Nephron progenitor cell (in vitro differentiated cells): ENCODE results near the gene ASXL2.

ENCODE experiments used
- DNase-seq: peaks from one replicate; pipeline ENCODE4 v3.0.0; 2021
- H3K27ac Mint-ChIP-seq: 2 replicates; pipeline ENCODE4 v1.8.0; 2021; ENCODE audit warnings: mild to moderate bottlenecking, moderate library complexity, mixed read lengths
- H3K27me3 Mint-ChIP-seq: 2 replicates; pipeline ENCODE4 v1.8.0; 2021; ENCODE audit warnings: mild to moderate bottlenecking, low read depth, mixed read lengths; ENCODE audit not compliant: poor library complexity
- H3K36me3 Mint-ChIP-seq: 2 replicates; pipeline ENCODE4 v1.8.0; 2021; ENCODE audit warnings: low read depth, mixed read lengths
- H3K4me1 Mint-ChIP-seq: 2 replicates; pipeline ENCODE4 v1.8.0; 2021; ENCODE audit warnings: mixed read lengths
- H3K4me3 Mint-ChIP-seq: 2 replicates; pipeline ENCODE4 v1.8.0; 2021; ENCODE audit warnings: mild to moderate bottlenecking, moderate library complexity, mixed read lengths
- H3K9me3 Mint-ChIP-seq: 2 replicates; pipeline ENCODE4 v1.8.0; 2021; ENCODE audit warnings: mild to moderate bottlenecking, moderate library complexity, mixed read lengths
- CTCF ChIP-seq: fragments of 200-600 bp; sonication (generic); IDR thresholded peaks from 2 replicates; pipeline ENCODE4 v1.5.0; 2021; ENCODE audit warnings: antibody characterized with exemption

ASXL2 gene

GRCh38 chr2:25749676-25750075, 128.6 kb downstream of the ASXL2 start:
- TF ChIP-seq CTCF = no peak
- no peak for DNase-seq
- Mint-ChIP-seq H3K4me1 (peaks cover 6% of the 10 kb centered on the region), H3K36me3 (peaks cover 61% of the 10 kb centered on the region), H3K27ac (no peak overlapping the region), H3K27me3 (no peaks in the 10 kb centered on the region), H3K4me3 (no peak overlapping the region), H3K9me3 (no peaks in the 10 kb centered on the region)

GRCh38 chr2:25744055-25744454, 134.2 kb downstream of the ASXL2 start:
- H3K36me3 Mint-ChIP-seq = peaks cover 42% of the 10 kb centered on the region
- H3K9me3 Mint-ChIP-seq = no peaks in the 10 kb centered on the region
- no peak overlapping the region for H3K27ac Mint-ChIP-seq
- H3K4me1 Mint-ChIP-seq = peaks cover 45% of the 10 kb centered on the region
- H3K4me3 Mint-ChIP-seq = no peak overlapping the region
- DNase-seq = no peak
- H3K27me3 Mint-ChIP-seq = peaks cover 3% of the 10 kb centered on the region
- no peak for TF ChIP-seq CTCF

GRCh38 chr2:25743132-25743830, 135.0 kb downstream of the ASXL2 start:
- Mint-ChIP-seq H3K4me1 (peaks cover 52% of the 10 kb centered on the region), H3K27ac (no peak overlapping the region), H3K4me3 (no peak overlapping the region), H3K27me3 (peaks cover 3% of the 10 kb centered on the region), H3K9me3 (no peaks in the 10 kb centered on the region), H3K36me3 (peaks cover 37% of the 10 kb centered on the region)
- TF ChIP-seq CTCF = no peak
- DNase-seq = no peak

GRCh38 chr2:25742501-25742900, 135.8 kb downstream of the ASXL2 start:
- H3K9me3 Mint-ChIP-seq = no peaks in the 10 kb centered on the region
- DNase-seq = no peak
- H3K27ac Mint-ChIP-seq = no peak overlapping the region
- no peak for TF ChIP-seq CTCF
- H3K36me3 Mint-ChIP-seq = peaks cover 33% of the 10 kb centered on the region
- peaks cover 53% of the 10 kb centered on the region for H3K4me1 Mint-ChIP-seq
- peaks cover 3% of the 10 kb centered on the region for H3K27me3 Mint-ChIP-seq
- H3K4me3 Mint-ChIP-seq = no peak overlapping the region

- no peak for DNase-seq
- Mint-ChIP-seq H3K27me3 (peaks cover 3% of the 10 kb centered on the region), H3K9me3 (no peaks in the 10 kb centered on the region), H3K36me3 (peaks cover 33% of the 10 kb centered on the region), H3K4me3 (no peak overlapping the region), H3K27ac (no peak overlapping the region), H3K4me1 (peaks cover 59% of the 10 kb centered on the region)
- TF ChIP-seq CTCF = no peak
Measured at GRCh38 chr2:25740810-25741381, 137.4 kb downstream of the ASXL2 start.
